ENCODE data around the gene USH2A.

The USH2A gene

DNA sequence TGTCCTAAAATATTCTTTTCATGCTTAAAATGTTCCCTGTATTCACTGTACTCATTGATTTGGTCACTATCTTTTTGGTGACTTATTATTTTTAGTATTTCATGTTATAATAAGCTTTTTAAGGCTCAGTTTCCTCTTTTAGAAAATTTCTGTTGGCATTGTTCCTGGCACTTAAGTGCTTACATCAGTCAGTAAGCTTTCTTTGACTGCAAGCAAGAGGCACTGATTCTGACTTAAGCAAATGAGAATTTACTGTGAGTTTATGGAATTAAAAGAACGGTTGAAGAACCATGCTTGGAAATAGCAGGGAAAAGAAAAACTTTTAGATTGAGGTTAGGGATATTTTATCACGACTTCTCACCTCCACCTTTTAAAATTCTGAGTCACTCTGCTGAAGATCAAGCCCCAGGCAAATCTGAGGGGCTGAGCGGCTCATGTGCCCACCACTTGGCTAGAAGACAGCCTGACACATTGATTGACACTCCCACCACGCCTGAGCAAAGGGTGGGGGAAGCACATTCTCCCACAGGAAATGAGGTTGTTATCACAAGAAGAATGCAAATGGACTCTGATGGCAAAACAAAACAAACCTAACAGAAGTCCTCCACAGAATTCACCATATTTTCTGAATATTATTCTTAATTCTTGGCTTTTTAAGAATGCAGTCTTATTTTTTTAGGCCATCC is 753.3 kb downstream of the USH2A start:
- no peak for DNase-seq

- no peak for DNase-seq
These were observed 755.5 kb downstream of the USH2A start for GRCh38 chr1:215667761-215668160.

DNA sequence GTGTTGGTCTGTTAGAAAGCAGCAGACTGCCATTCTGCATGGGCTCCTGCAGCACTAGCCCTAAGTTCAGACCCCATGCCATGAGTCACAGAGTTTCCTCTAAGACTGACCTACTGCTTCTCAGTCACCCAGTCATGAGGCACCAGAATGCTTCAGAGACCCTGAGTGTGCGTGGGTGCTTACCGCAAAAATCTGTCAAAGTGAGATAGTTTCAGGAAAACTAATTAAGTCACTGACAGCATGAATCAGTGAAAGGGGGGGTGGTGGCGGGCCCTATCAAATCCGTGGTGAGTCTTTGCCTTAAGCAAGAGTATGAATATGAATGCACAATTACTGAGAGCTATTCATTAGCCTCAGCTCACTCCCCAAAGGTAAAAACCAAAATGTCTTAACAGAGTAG is 758.0 kb downstream of the USH2A start:
- no peak for DNase-seq

DNA sequence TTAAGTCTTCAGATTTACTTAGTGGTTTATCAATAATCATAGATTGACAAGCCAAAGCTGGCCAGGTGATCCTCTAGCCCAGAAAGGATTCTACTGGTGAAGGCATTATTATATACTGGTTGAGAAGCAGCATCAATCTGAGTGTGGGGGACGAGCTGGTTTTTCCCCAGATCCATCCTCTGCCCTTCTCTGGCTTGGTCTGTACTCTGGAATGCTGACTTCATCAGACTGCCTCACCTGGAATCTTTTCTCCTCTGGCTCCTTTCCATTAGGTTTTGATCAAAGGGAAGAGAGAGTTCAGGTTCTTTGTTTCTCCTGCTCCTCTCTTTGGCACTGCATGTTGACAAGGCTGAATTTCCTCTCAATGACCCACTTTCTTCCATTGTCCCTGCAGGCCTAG is 762.2 kb downstream of the USH2A start:
- DNase-seq = no peak

- DNase-seq = no peak
These were observed 763.0 kb downstream of the USH2A start for GRCh38 chr1:215660259-215660658.

DNA sequence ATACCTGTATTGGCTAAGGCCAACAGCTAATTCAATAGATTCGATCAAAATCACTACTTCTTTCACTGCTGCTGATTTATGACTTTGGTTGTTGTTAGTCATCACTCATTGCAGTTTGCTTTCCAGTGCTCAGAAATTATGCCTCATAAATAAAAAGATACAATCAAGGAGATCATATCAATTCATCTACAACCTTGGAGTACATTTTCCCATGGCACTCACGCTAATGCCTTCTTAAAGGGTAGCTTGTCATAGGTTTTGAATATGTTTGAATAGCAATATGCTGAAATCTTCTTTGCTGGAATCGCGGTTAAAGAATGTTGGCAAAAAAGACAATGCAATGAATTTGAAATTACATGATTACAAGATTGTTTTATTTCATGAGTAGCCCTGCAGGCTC is 766.2 kb downstream of the USH2A start:
- no peak for DNase-seq

DNA sequence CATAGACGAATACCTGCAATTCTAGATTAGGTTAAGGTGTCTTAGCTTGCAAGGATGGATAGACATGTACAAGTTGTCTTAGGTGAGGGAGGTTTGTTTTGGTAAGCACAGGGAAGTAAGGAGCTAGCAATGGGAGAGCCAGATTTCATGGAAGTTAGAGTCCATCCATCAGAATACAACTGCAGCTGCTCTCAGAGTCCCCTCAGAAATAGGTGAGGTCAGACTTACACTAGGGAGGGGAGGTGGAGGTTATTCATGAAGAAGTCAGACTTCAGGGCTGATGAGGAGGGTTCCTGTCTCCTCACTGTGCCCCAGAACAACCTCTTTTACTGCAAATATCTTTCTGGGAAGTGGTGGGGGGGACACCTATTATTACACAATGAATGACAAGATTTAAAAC is 770.9 kb downstream of the USH2A start:
- DNase-seq = no peak

- no peak for DNase-seq
These were observed 771.4 kb downstream of the USH2A start for GRCh38 chr1:215651867-215652266.

DNA sequence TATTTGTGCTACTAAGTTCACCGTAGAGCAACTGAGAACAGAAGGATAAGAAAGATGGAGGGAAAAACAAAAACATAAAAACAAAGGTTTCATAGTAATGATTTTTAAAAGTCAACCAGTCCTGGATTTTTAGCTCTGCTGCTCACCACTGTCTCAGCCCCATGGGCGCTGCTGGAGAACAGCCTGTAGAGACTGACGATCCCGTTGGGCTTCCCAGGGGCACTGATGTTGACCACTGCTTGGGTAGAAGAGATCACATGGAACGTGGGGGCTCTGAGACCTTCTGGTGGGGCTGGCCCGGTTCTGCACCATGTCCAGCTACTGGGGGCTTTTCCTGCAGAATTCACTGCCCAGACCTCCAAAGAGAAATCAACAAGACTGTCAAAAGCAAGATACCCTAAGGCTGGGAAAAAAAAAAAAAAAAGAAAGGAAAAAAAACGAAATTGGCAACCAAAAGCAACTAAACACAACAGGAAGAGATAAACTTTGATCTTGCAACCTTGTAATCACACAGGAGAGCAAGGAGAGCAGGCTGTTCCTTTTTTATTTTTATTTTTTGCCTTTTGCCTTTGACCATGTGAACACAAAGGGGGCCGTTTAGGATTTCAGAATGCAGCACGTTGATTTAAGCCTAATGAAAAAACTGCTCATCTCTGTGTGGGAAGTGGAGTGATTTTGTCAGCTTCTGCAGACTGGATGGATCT is 772.6 kb downstream of the USH2A start:
- DNase-seq = no peak

GRCh38 chr1:215648957-215649356 is 774.3 kb downstream of the USH2A start:
- DNase-seq = no peak

- no peak for DNase-seq
These were observed 775.5 kb downstream of the USH2A start for GRCh38 chr1:215647738-215648137.

GRCh38 chr1:215645861-215646260 is 777.4 kb downstream of the USH2A start:
- no peak for DNase-seq

DNA sequence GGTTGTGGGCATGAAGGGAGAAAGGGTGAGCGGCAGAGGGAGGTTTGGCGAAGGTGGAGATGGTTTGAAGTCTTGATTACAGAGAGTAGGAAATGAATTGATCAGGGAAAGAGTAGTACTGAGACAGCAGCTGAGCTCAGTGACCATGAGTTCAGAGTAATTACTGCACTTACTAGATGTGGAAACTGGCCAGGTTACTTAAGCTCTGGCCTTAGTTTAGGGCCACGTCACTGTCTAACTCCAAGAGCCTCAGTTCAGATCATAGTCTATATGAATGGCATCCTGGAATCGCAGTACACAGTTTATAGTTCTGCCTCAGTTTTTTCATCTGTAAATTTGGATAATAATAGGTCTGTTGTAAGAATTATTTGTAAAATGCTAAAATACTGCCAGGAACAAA is 778.1 kb downstream of the USH2A start:
- no peak for DNase-seq

DNA sequence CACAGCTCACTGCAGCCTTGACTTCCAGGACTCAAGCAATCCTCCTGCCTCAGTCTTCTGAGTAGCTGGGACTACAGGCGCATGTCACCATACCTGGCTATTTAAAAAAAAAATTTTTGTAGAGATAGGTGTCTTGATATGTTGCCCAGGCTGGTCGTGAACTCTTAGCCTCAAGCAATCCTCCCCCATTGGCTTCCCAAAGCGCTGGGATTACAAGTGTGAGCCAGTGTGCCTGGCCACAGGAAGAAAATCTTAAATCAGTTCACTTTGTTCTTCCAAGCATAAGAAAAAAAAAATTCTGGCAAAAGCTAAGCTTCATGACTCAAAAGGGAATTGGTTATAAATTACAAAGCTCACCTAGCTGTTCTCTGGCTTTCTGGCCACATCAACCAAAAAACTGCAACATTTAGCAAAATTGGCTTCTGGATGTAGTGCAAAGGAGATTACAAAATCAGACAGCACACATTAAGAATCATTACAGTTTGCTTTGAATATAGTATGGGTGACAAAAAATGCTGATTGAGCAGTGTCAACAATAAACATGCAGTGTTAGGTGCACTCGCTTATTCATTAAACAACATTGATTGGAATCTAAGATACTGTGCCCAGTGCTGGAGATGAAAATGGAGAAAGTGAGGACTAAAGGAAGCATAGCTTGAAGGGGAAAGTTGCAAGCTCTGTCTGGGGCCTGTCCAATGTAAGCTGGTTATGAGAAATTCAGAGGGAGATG is 779.5 kb downstream of the USH2A start:
- DNase-seq = no peak

DNA sequence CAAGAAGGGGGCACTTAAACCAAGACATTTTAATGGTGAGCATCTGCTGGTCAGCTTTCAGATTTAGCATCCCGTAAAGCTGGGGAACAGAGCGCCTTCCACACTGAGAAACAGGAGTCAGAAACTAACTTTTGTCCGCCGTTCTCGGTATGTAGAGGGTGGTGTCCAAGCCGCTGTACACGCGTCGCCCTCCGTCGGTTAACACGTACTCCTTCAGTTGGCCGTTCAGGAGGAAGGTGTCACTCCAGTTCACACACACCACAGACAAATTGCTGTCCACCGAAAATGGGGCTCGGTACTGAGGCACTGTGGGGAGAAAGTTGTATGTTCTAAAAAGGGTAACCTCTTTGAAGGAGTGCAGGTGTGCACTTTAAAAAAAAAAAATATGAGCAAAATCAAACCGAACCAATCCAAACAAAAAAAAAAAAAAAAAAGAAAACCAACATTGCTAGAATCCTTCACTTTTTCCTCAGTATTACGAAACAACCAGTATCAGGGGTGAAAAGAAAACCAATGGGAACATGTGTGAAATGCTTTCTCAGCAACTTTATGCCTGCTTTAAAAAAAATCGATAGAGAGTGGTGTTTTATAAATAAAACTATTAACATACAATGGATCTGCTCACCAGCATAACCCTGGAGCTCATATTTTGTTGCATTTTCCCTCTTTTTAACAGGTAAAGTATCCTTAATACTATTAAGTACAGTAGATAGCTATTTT is 782.7 kb downstream of the USH2A start:
- DNase-seq = no peak

DNA sequence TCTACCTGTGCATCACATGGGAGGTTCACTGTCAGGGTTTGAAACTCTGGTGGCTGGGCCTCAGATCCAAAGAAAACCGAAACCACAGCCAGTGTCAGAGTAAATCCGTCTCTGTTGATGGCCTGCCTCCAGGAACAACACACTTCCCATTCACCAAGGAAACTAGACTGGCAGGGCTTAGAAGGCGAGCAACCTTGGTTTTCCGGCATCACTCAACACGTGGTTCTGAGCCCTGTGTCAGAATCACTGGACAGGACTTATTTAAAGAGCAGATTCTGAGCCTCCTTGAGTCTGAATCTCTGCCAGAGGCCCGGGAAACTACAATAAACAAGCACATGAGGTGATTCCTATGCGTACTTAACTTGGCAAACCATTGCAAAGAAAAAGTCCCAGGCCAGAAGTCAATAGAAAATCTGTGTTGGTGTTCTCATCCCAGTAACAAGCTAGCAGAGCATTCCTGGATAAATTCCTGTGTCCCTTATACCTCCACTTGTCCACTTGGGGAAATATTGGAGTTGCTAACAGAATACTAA is 786.1 kb downstream of the USH2A start:
- no peak for DNase-seq

GRCh38 chr1:215636258-215636965 is 786.8 kb downstream of the USH2A start:
- DNase-seq = no peak

- DNase-seq = no peak
These were observed 787.4 kb downstream of the USH2A start for GRCh38 chr1:215635827-215636226.

- peak in 2 of 3 donors; percentile 7 to 22 for DNase-seq
These were observed 791.8 kb downstream of the USH2A start for GRCh38 chr1:215631489-215631888.

- no peak for DNase-seq
These were observed 792.2 kb downstream of the USH2A start for GRCh38 chr1:215631040-215631439.

- DNase-seq = no peak
These were observed 797.3 kb downstream of the USH2A start for GRCh38 chr1:215625949-215626348.

GRCh38 chr1:215623162-215623561 is 800.1 kb downstream of the USH2A start:
- no peak for DNase-seq
